PFSK-1 (cell line): ENCODE results near the gene AIDA.

Source experiments
- FOXP2 ChIP-seq: optimal IDR thresholded peaks from 2 replicates; pipeline ENCODE3; 2011; ENCODE audit warnings: borderline replicate concordance, control low read depth, inconsistent platforms; ENCODE audit not compliant: insufficient read depth; ENCODE audit errors: extremely low read length, extremely low read depth
- POLR2AphosphoS5 ChIP-seq: IDR thresholded peaks from 2 replicates; pipeline ENCODE4 v1.6.1; 2012; ENCODE audit warnings: low read depth, mild to moderate bottlenecking, control low read depth, low read length, moderate library complexity
- SIN3A ChIP-seq: IDR thresholded peaks from 2 replicates; pipeline ENCODE4 v1.6.1; 2012; ENCODE audit warnings: mild to moderate bottlenecking, low read length, moderate library complexity, borderline replicate concordance; ENCODE audit not compliant: insufficient read depth
- TAF1 ChIP-seq: IDR thresholded peaks from 2 replicates; pipeline ENCODE4 v1.6.1; 2012; ENCODE audit warnings: low read length, control low read depth, borderline replicate concordance; ENCODE audit not compliant: insufficient read depth
- TF ChIP-seq, protein P1 (sequence below), 2 experiments: IDR thresholded peaks; 2 replicates each; pipeline versions ENCODE4 v1.6.1 to v1.8.0; 2011 to 2012; ENCODE audit warnings: low read depth in 2 of 2, low read length in 2 of 2, control low read depth in 1 of 2, inconsistent platforms in 1 of 2, mild to moderate bottlenecking in 1 of 2, moderate library complexity in 1 of 2; ENCODE audit not compliant: insufficient read depth in 1 of 2

DNA sequence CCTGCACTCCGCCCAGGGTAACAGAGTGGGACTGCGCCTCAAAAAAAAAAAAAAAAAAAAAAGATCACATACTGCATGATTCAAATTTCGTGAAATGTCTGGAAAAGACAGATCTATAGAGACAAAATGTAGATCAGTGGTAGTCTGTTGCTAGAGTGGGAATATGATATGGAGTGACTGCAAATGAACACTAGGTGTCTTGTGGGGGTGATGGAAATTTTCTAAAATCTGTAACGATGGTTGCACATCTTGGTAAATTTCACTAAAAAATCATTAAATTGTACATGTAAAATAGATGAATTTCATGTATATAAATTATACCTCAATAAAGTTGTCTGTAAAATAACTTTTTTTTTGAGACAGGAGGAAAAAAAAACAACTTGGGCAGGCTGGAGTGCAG lies 5.5 kb downstream of the AIDA start:
- TF ChIP-seq, protein P1, sequence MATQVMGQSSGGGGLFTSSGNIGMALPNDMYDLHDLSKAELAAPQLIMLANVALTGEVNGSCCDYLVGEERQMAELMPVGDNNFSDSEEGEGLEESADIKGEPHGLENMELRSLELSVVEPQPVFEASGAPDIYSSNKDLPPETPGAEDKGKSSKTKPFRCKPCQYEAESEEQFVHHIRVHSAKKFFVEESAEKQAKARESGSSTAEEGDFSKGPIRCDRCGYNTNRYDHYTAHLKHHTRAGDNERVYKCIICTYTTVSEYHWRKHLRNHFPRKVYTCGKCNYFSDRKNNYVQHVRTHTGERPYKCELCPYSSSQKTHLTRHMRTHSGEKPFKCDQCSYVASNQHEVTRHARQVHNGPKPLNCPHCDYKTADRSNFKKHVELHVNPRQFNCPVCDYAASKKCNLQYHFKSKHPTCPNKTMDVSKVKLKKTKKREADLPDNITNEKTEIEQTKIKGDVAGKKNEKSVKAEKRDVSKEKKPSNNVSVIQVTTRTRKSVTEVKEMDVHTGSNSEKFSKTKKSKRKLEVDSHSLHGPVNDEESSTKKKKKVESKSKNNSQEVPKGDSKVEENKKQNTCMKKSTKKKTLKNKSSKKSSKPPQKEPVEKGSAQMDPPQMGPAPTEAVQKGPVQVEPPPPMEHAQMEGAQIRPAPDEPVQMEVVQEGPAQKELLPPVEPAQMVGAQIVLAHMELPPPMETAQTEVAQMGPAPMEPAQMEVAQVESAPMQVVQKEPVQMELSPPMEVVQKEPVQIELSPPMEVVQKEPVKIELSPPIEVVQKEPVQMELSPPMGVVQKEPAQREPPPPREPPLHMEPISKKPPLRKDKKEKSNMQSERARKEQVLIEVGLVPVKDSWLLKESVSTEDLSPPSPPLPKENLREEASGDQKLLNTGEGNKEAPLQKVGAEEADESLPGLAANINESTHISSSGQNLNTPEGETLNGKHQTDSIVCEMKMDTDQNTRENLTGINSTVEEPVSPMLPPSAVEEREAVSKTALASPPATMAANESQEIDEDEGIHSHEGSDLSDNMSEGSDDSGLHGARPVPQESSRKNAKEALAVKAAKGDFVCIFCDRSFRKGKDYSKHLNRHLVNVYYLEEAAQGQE (IDR thresholded peaks at IDR 0.05; ENCODE audit: insufficient read depth in 1 of 2, low read depth in 2 of 2, low read length in 2 of 2): no peak
- TF ChIP-seq POLR2AphosphoS5: no peak
- TF ChIP-seq TAF1: no peak
- no peak for TF ChIP-seq FOXP2
- TF ChIP-seq SIN3A: no peak
